Activated CD4-positive, alpha-beta T cell treated with anti-CD3 and anti-CD28 coated beads, Interleukin-2, Interleukin-6, amounts not matched to agents 100 ng/mL and 50 ng/mL, durations not matched to agents 16 hours and 8 hours (primary cell): ENCODE measurements around the gene HBG1.

Experiments used
- DNase-seq: peaks from one replicate; pipeline ENCODE4 v3.0.0-alpha.2; 2020

The HBG1 gene

GRCh38 chr11:5245155-5245554 lies 4.5 kb downstream of the HBG1 start:
- no peak for DNase-seq

- no peak for DNase-seq
Measured at GRCh38 chr11:5243816-5244180, 5.9 kb downstream of the HBG1 start.

- DNase-seq = no peak
Measured at GRCh38 chr11:5242933-5243815, 6.5 kb downstream of the HBG1 start.

- DNase-seq = no peak
Measured at GRCh38 chr11:5242208-5242607, 7.4 kb downstream of the HBG1 start.

- DNase-seq = no peak
Measured at GRCh38 chr11:5241458-5241857, 8.2 kb downstream of the HBG1 start.

GRCh38 chr11:5240458-5240857 lies 9.2 kb downstream of the HBG1 start:
- DNase-seq = no peak

GRCh38 chr11:5240056-5240455 lies 9.6 kb downstream of the HBG1 start:
- no peak for DNase-seq

- DNase-seq = no peak
Measured at GRCh38 chr11:5239046-5239445, 10.6 kb downstream of the HBG1 start.

GRCh38 chr11:5238486-5238885 lies 11.2 kb downstream of the HBG1 start:
- DNase-seq = no peak

- no peak for DNase-seq
Measured at GRCh38 chr11:5237420-5237819, 12.2 kb downstream of the HBG1 start.

GRCh38 chr11:5235364-5236095 lies 14.1 kb downstream of the HBG1 start:
- DNase-seq = no peak

GRCh38 chr11:5234381-5234834 lies 15.2 kb downstream of the HBG1 start, which contains the start of gene HBD:
Gene HBD (minus strand): TSS chr11:5234483. CDS start chr11:5234433, 50 bp downstream.
- peak; percentile 8 for DNase-seq

- DNase-seq = no peak
Measured at GRCh38 chr11:5233307-5233706, 16.4 kb downstream of the HBG1 start.

- DNase-seq = no peak
Measured at GRCh38 chr11:5232821-5233220, 16.8 kb downstream of the HBG1 start.

- no peak for DNase-seq
Measured at GRCh38 chr11:5232176-5232575, 17.5 kb downstream of the HBG1 start.

- no peak for DNase-seq
Measured at GRCh38 chr11:5231111-5231510, 18.5 kb downstream of the HBG1 start.

- no peak for DNase-seq
Measured at GRCh38 chr11:5230266-5230665, 19.4 kb downstream of the HBG1 start.

GRCh38 chr11:5229796-5230195 lies 19.9 kb downstream of the HBG1 start:
- DNase-seq = no peak

- no peak for DNase-seq
Measured at GRCh38 chr11:5229356-5229755, 20.3 kb downstream of the HBG1 start.

- no peak for DNase-seq
Measured at GRCh38 chr11:5228124-5228523, 21.5 kb downstream of the HBG1 start.

- DNase-seq = no peak
Measured at GRCh38 chr11:5227681-5228080, 22.0 kb downstream of the HBG1 start.

- DNase-seq = no peak
Measured at GRCh38 chr11:5226732-5227310, 22.8 kb downstream of the HBG1 start, which contains the start of gene HBB. Gene HBB (minus strand): TSS chr11:5227071. CDS start chr11:5227021, 50 bp downstream.

- DNase-seq = no peak
Measured at GRCh38 chr11:5225480-5225871, 24.2 kb downstream of the HBG1 start.
